ENCODE results near the gene IKBIP.
A peak's percentile ranks its signal among the peaks of the same experiment; 100 is the strongest.
"Not testable (repeated sequence)": the region's sequence is repeated elsewhere in the genome, so short reads cannot be mapped to it uniquely, and the experiment has no call there.

IKBIP gene

GRCh38 chr12:98637068-98637467, 7.5 kb downstream of the IKBIP start:
- DNase-seq (ENCODE audit: extremely low read depth in 1 of 2, low read depth in 1 of 2) = no peak

GRCh38 chr12:98635657-98636323, 8.8 kb downstream of the IKBIP start:
- DNase-seq (ENCODE audit: extremely low read depth in 1 of 2, low read depth in 1 of 2) = no peak

- no peak for DNase-seq (ENCODE audit: extremely low read depth in 1 of 2, low read depth in 1 of 2)
Observed at GRCh38 chr12:98618952-98619351, 25.6 kb downstream of the IKBIP start.

- DNase-seq (ENCODE audit: extremely low read depth in 1 of 2, low read depth in 1 of 2) = no peak
Observed at GRCh38 chr12:98612696-98613334, 31.8 kb downstream of the IKBIP start.

- no peak for DNase-seq (ENCODE audit: extremely low read depth in 1 of 2, low read depth in 1 of 2)
Observed at GRCh38 chr12:98610596-98610995, 34.0 kb downstream of the IKBIP start.

- no peak for DNase-seq (ENCODE audit: extremely low read depth in 1 of 2, low read depth in 1 of 2)
Observed at GRCh38 chr12:98606359-98606988, 38.1 kb downstream of the IKBIP start.

GRCh38 chr12:98601924-98602323, 42.7 kb downstream of the IKBIP start:
- DNase-seq (ENCODE audit: extremely low read depth in 1 of 2, low read depth in 1 of 2) = no peak

GRCh38 chr12:98597313-98597712, 47.3 kb downstream of the IKBIP start:
- not testable (repeated sequence) for DNase-seq (ENCODE audit: extremely low read depth in 1 of 2, low read depth in 1 of 2)

- no peak for DNase-seq (ENCODE audit: extremely low read depth in 1 of 2, low read depth in 1 of 2)
Observed at GRCh38 chr12:98595243-98595988, 49.2 kb downstream of the IKBIP start.

- no peak for DNase-seq (ENCODE audit: extremely low read depth in 1 of 2, low read depth in 1 of 2)
Observed at GRCh38 chr12:98594050-98594835, 50.3 kb downstream of the IKBIP start.

GRCh38 chr12:98593351-98594049, 51.1 kb downstream of the IKBIP start, which contains the start of gene SLC25A3:
Gene SLC25A3, plus strand, starts transcription at chr12:98593686. Its CDS starts 293 bp downstream, at chr12:98593979.
- DNase-seq (ENCODE audit: extremely low read depth in 1 of 2, low read depth in 1 of 2) = peak; percentile 85 to 86

GRCh38 chr12:98592825-98593322, 51.7 kb downstream of the IKBIP start:
- DNase-seq (ENCODE audit: extremely low read depth in 1 of 2, low read depth in 1 of 2) = no peak

GRCh38 chr12:98591209-98591608, 53.4 kb downstream of the IKBIP start:
- DNase-seq (ENCODE audit: extremely low read depth in 1 of 2, low read depth in 1 of 2) = no peak

GRCh38 chr12:98587084-98587483, 57.5 kb downstream of the IKBIP start:
- DNase-seq (ENCODE audit: extremely low read depth in 1 of 2, low read depth in 1 of 2) = no peak

GRCh38 chr12:98582093-98582492, 62.5 kb downstream of the IKBIP start:
- no peak for DNase-seq (ENCODE audit: extremely low read depth in 1 of 2, low read depth in 1 of 2)

- no peak for DNase-seq (ENCODE audit: extremely low read depth in 1 of 2, low read depth in 1 of 2)
Observed at GRCh38 chr12:98581101-98581500, 63.5 kb downstream of the IKBIP start.

- no peak for DNase-seq (ENCODE audit: extremely low read depth in 1 of 2, low read depth in 1 of 2)
Observed at GRCh38 chr12:98580695-98581094, 63.9 kb downstream of the IKBIP start.

- no peak for DNase-seq (ENCODE audit: extremely low read depth in 1 of 2, low read depth in 1 of 2)
Observed at GRCh38 chr12:98579835-98580234, 64.8 kb downstream of the IKBIP start.

GRCh38 chr12:98579347-98579746, 65.2 kb downstream of the IKBIP start:
- DNase-seq (ENCODE audit: extremely low read depth in 1 of 2, low read depth in 1 of 2) = no peak

- DNase-seq (ENCODE audit: extremely low read depth in 1 of 2, low read depth in 1 of 2) = no peak
Observed at GRCh38 chr12:98578821-98579220, 65.8 kb downstream of the IKBIP start.

Data from stimulated activated CD8-positive, alpha-beta memory T cell treated with anti-CD3 and anti-CD28 coated beads, Interleukin-7, amount 100 ng/mL, for 48 hours (primary cell).